ENCODE measurements around the gene CNKSR3. TPM values are rescaled to one million over a fixed set of nuclear protein-coding genes. Genes with fewer than 3 reads are reported as not detected.

The CNKSR3 gene
- total RNA-seq, 6 experiments from 2014 or later: 19.8 to 43.4 (median 26.9) TPM

DNA sequence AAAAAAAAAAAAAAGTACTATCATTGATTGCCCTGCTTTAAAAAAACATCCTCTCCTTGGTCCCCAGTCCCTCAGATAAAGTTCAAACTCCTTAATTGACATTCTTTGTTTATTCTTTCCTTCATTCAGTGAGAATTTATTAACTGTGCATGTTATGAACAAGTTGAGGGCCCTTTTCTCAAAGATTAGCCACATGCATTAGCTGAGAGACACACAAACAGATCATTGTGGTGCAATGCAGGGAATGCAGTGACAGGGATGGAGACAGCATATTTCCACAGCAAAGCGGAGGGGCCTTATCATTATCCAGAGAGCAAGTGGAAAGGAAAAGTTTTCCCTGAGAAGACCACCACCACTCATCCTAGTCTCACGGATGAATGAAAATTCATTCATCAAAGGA is 132.0 kb downstream of the CNKSR3 start:
- TF ChIP-seq POLR2A (IDR thresholded peaks at IDR 0.05): no peak
- TF ChIP-seq, protein P1, sequence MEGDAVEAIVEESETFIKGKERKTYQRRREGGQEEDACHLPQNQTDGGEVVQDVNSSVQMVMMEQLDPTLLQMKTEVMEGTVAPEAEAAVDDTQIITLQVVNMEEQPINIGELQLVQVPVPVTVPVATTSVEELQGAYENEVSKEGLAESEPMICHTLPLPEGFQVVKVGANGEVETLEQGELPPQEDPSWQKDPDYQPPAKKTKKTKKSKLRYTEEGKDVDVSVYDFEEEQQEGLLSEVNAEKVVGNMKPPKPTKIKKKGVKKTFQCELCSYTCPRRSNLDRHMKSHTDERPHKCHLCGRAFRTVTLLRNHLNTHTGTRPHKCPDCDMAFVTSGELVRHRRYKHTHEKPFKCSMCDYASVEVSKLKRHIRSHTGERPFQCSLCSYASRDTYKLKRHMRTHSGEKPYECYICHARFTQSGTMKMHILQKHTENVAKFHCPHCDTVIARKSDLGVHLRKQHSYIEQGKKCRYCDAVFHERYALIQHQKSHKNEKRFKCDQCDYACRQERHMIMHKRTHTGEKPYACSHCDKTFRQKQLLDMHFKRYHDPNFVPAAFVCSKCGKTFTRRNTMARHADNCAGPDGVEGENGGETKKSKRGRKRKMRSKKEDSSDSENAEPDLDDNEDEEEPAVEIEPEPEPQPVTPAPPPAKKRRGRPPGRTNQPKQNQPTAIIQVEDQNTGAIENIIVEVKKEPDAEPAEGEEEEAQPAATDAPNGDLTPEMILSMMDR (IDR thresholded peaks at IDR 0.05): no peak
- Histone ChIP-seq H3K4me1 (no peaks in the 10 kb centered on the region), H3K27ac (no peak overlapping the region), H3K9me3 (no peaks in the 10 kb centered on the region), H3K36me3 (no peaks in the 10 kb centered on the region), H3K4me3 (no peak overlapping the region), H3K27me3 (no peaks in the 10 kb centered on the region)
- DNase-seq (no peak), ATAC-seq (no peak)
- WGBS (ENCODE audit: insufficient coverage, low coverage, low lambda C conversion rate, missing lambda C conversion rate): 92% methylated on average over 2 of the region's 2 CpGs
- intact Hi-C loops (cut with DNase I): no loop called here

DNA sequence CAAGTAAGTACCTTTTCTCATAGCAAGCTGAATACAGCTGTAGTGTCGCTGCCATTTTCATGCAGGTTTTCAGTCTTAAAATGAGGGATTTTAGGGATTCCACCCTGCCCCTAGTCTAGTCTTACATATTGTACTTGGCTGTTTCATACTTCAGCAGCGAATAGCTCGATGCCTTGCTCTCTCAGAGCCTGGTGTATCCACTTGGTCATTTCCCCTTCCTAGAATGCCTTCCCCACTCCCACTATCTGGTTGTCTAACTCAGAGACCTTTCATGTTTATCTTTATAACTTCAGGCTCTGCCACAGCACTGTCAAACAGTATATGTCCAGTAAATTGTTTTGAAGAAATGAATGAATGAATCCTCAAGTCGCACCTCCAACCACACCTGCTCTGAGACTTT is 132.8 kb downstream of the CNKSR3 start:
- Histone ChIP-seq H3K4me1 (no peaks in the 10 kb centered on the region), H3K27me3 (no peaks in the 10 kb centered on the region), H3K27ac (no peak overlapping the region), H3K4me3 (no peak overlapping the region), H3K9me3 (no peaks in the 10 kb centered on the region), H3K36me3 (no peaks in the 10 kb centered on the region)
- intact Hi-C loops (cut with DNase I): no loop called here
- no peak for ATAC-seq
- WGBS (ENCODE audit: insufficient coverage, low coverage, low lambda C conversion rate, missing lambda C conversion rate): 80% methylated on average over 4 of the region's 4 CpGs
- DNase-seq: no peak
- TF ChIP-seq, protein P1 (IDR thresholded peaks at IDR 0.05): no peak
- TF ChIP-seq POLR2A (IDR thresholded peaks at IDR 0.05): no peak

DNA sequence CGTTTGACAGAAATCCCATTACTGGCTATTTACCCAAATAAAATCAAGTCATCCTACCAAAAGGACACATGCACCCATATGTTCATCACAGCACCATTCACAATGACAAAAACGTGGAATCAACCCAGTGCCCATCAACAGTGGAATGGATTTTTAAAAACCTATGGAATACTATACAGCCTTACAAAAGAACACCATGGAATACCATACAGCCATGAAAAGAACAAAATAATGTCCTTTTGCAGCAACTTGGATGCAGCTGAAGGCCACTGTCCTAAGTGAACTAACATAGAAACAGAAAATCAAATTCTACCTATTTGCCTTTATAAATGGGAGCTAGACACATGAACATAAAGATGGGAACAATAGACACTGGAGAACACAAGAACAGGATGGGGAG is 136.5 kb downstream of the CNKSR3 start:
- Histone ChIP-seq H3K27me3 (no peaks in the 10 kb centered on the region), H3K27ac (no peak overlapping the region), H3K4me3 (no peak overlapping the region), H3K36me3 (no peaks in the 10 kb centered on the region), H3K4me1 (peaks cover 0 to 8% (median 0%) of the 10 kb centered on the region in 4 donors), H3K9me3 (no peaks in the 10 kb centered on the region)
- intact Hi-C loops (cut with DNase I): no loop called here
- WGBS (ENCODE audit: insufficient coverage, low coverage, low lambda C conversion rate, missing lambda C conversion rate): 74% methylated on average over 2 of the region's 2 CpGs
- no peak for TF ChIP-seq POLR2A (IDR thresholded peaks at IDR 0.05)
- TF ChIP-seq, protein P1 (IDR thresholded peaks at IDR 0.05): no peak
- ATAC-seq (no peak), DNase-seq (no peak)

DNA sequence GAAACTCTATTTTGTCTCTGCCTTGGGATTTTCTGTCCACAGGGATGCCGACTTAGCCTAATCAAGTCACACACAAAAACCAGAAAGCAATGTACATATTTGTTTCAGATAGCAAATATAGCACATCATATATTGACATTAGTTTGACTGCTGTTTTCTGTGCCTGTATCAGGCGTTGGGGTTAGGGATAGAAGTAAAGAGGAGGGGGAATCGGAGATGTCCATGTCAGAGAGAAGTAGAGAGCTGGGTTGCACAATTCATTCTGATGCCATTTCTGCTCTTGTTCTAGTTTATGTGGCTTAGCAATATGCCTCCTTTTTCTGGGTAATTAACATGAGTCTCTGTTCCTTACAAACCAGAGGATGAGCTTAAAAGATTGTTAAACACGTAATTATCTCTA is 139.2 kb downstream of the CNKSR3 start:
- Histone ChIP-seq H3K9me3 (no peaks in the 10 kb centered on the region), H3K27ac (no peak overlapping the region), H3K27me3 (no peaks in the 10 kb centered on the region), H3K4me3 (no peak overlapping the region), H3K36me3 (no peaks in the 10 kb centered on the region), H3K4me1 (peaks cover 0 to 18% (median 0%) of the 10 kb centered on the region in 4 donors)
- ATAC-seq: no peak
- no peak for DNase-seq
- intact Hi-C loops (cut with DNase I): no loop called here
- TF ChIP-seq POLR2A (IDR thresholded peaks at IDR 0.05): no peak
- TF ChIP-seq, protein P1 (IDR thresholded peaks at IDR 0.05): no peak
- WGBS (ENCODE audit: insufficient coverage, low coverage, low lambda C conversion rate, missing lambda C conversion rate): 73% methylated on average over 3 of the region's 4 CpGs

DNA sequence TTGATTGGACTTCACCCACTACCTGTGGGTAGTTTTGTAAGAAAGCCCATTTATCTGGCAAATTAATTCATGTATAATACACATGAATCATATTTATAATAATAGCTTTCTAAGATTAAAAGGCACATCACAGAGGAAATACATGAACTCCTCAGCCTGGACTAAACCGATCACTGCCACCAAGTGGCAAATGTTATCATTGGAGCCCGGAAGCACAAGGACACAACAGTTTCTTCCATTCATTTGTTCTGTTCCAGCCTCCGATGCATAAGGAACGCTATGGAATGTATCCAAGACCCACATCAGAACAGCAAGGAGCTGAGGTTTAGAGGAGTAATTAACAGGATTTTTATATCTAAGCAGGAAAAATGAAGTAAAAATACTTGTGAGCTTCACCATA is 139.9 kb downstream of the CNKSR3 start:
- Histone ChIP-seq H3K27me3 (no peaks in the 10 kb centered on the region), H3K27ac (no peak overlapping the region), H3K9me3 (no peaks in the 10 kb centered on the region), H3K4me3 (no peak overlapping the region), H3K4me1 (peaks cover 0 to 18% (median 0%) of the 10 kb centered on the region in 4 donors), H3K36me3 (no peaks in the 10 kb centered on the region)
- 27% methylated on average over 4 of the region's 4 CpGs for WGBS (ENCODE audit: insufficient coverage, low coverage, low lambda C conversion rate, missing lambda C conversion rate)
- DNase-seq (no peak), ATAC-seq (peak; percentile 56 to 72 (median 69))
- intact Hi-C loops (cut with DNase I): no loop called here
- no peak for TF ChIP-seq POLR2A (IDR thresholded peaks at IDR 0.05)
- TF ChIP-seq, protein P1 (IDR thresholded peaks at IDR 0.05): peak; percentile 16 to 44 (median 32)

All from right lobe of liver (tissue), 6 donors.